A549 (cell line): ENCODE measurements around the gene CIITA. TPM values are rescaled to one million over a fixed set of nuclear protein-coding genes. Genes with fewer than 3 reads are reported as not detected.

Source experiments
- ATAC-seq, 2 experiments: fragments of 200-7000 bp in 1 of 2; fragments of >200 bp in 1 of 2; cut with Nextera tagmentation in 1 of 2; cut with Tn5 transposase in 1 of 2; 3 replicates each; pipeline versions ENCODE4 v1.8.0 to v1.9.1; 2018 to 2020; ENCODE audit warnings: mild to moderate bottlenecking in 1 of 2, moderate library complexity in 1 of 2
- CTCF ChIA-PET: fragments of 300-600 bp; sonication (Branson Sonifier 250); formaldehyde crosslinking; extraction: SDS; loops from one replicate; lab custom pipeline; 2021; ENCODE audit warnings: antibody characterized with exemption, inconsistent platforms; lab: Yijun Ruan, JAX
- POLR2A ChIA-PET: fragments of 350-600 bp; formaldehyde crosslinking; extraction: SDS; loops from one replicate; lab custom pipeline; 2021; ENCODE audit warnings: antibody characterized with exemption, inconsistent platforms; lab: Yijun Ruan, JAX
- DNase-seq, 2 experiments: peaks; one replicate each; pipeline versions ENCODE4 v3.0.0 to v3.0.0-alpha.2; 2011 to 2016; ENCODE audit warnings: low read depth in 1 of 2, low spot score in 1 of 2
- FAIRE-seq: peaks from 2 replicates; lab custom pipeline; 2011; peaks lifted over from hg19 to GRCh38; lab: Jason Lieb, UNC
- H3K27ac ChIP-seq, 2 experiments: fragments of >200 bp; sonication (Bioruptor Twin); formaldehyde crosslinking; 3 replicates each; pipeline ENCODE4 v1.5.1; 2016 to 2017
- H3K4me1 ChIP-seq: fragments of >200 bp; sonication (Bioruptor Twin); formaldehyde crosslinking; 3 replicates; pipeline ENCODE4 v1.6.1; 2016
- H3K4me2 ChIP-seq: fragments of >200 bp; sonication (Bioruptor Twin); formaldehyde crosslinking; 3 replicates; pipeline ENCODE4 v1.6.1; 2016
- H3K4me3 ChIP-seq: fragments of >200 bp; sonication (Bioruptor Twin); formaldehyde crosslinking; 3 replicates; pipeline ENCODE4 v1.5.1; 2016
- H3K9me3 ChIP-seq: fragments of >200 bp; sonication (Bioruptor Twin); formaldehyde crosslinking; 3 replicates; pipeline ENCODE4 v1.6.1; 2016
- CBX2 ChIP-seq: fragments of 200-600 bp; sonication (generic); IDR thresholded peaks from 2 replicates; pipeline ENCODE4 v1.6.1; 2016; ENCODE audit warnings: low read depth, mild to moderate bottlenecking, borderline replicate concordance
- CBX8 ChIP-seq: fragments of 200-600 bp; sonication (generic); IDR thresholded peaks from 2 replicates; pipeline ENCODE4 v1.6.1; 2016
- CEBPB ChIP-seq, 2 experiments: fragments of >200 bp in 1 of 2; sonication (Bioruptor Twin) in 1 of 2; formaldehyde crosslinking in 1 of 2; IDR thresholded peaks; 2 replicates each; pipeline ENCODE4 v1.6.1; 2012 to 2016
- CHD4 ChIP-seq: fragments of 200-600 bp; sonication (generic); IDR thresholded peaks from 2 replicates; pipeline ENCODE4 v1.6.1; 2016; ENCODE audit warnings: antibody characterized with exemption, mild to moderate bottlenecking, borderline replicate concordance
- EP300 ChIP-seq, 2 experiments: fragments of >200 bp; sonication (Bioruptor Twin); formaldehyde crosslinking; IDR thresholded peaks; 2 replicates in 1 of 2; 3 replicates in 1 of 2; pipeline ENCODE4 v1.6.1; 2016 to 2017
- FOXS1 ChIP-seq: fragments of 250-450 bp; sonication (Bioruptor Pico); IDR thresholded peaks from 2 replicates; pipeline ENCODE4 v1.5.0; 2020; ENCODE audit warnings: mild to moderate bottlenecking, moderate library complexity
- GATA3 ChIP-seq: IDR thresholded peaks from 2 replicates; pipeline ENCODE4 v1.6.1; 2012; ENCODE audit warnings: borderline replicate concordance
- HDAC2 ChIP-seq: fragments of 200-600 bp; sonication (generic); IDR thresholded peaks from 2 replicates; pipeline ENCODE4 v1.6.1; 2016
- HEYL ChIP-seq: fragments of 250-450 bp; sonication (Bioruptor Pico); IDR thresholded peaks from 2 replicates; pipeline ENCODE4 v1.8.0; 2021; ENCODE audit warnings: mild to moderate bottlenecking, moderate library complexity
- HMGXB4 ChIP-seq: fragments of 250-450 bp; sonication (Bioruptor Pico); IDR thresholded peaks from 2 replicates; pipeline ENCODE4 v1.5.0; 2021; ENCODE audit warnings: mild to moderate bottlenecking, moderate library complexity, borderline replicate concordance
- HOXB13 ChIP-seq: fragments of 250-450 bp; sonication (Bioruptor Pico); IDR thresholded peaks from 2 replicates; pipeline ENCODE4 v1.5.0; 2020; ENCODE audit warnings: low read depth, mild to moderate bottlenecking, moderate library complexity
- HOXB5 ChIP-seq: fragments of 250-450 bp; sonication (Bioruptor Pico); IDR thresholded peaks from 2 replicates; pipeline ENCODE4 v1.5.0; 2020; ENCODE audit warnings: mild to moderate bottlenecking, moderate library complexity
- MAZ ChIP-seq: fragments of 150-350 bp; IDR thresholded peaks from 2 replicates; pipeline ENCODE4 v1.6.1; 2014; ENCODE audit warnings: antibody characterized with exemption, low read depth, low read length, borderline replicate concordance
- NPAS2 ChIP-seq: fragments of 250-450 bp; sonication (Bioruptor Pico); IDR thresholded peaks from 2 replicates; pipeline ENCODE4 v1.8.0; 2022; ENCODE audit warnings: mild to moderate bottlenecking, moderate library complexity, borderline replicate concordance
- PHF8 ChIP-seq: fragments of 200-600 bp; sonication (generic); IDR thresholded peaks from 2 replicates; pipeline ENCODE4 v1.6.1; 2016; ENCODE audit warnings: low read depth, mild to moderate bottlenecking, antibody characterized with exemption, moderate library complexity, borderline replicate concordance
- POLR2A ChIP-seq: IDR thresholded peaks from 2 replicates; pipeline ENCODE4 v1.6.1; 2012; ENCODE audit warnings: mild to moderate bottlenecking, low read length
- REST ChIP-seq: fragments of 200-600 bp; sonication (generic); IDR thresholded peaks from 2 replicates; pipeline ENCODE4 v1.6.1; 2016; ENCODE audit warnings: antibody characterized with exemption, mild to moderate bottlenecking, moderate library complexity
- RFX5 ChIP-seq: fragments of 450-650 bp; IDR thresholded peaks from 2 replicates; pipeline ENCODE4 v1.7.1; 2014; ENCODE audit warnings: antibody characterized with exemption, mild to moderate bottlenecking, moderate library complexity
- SREBF2 ChIP-seq: fragments of 450-650 bp; IDR thresholded peaks from 2 replicates; pipeline ENCODE4 v1.6.1; 2014; ENCODE audit warnings: mild to moderate bottlenecking, moderate library complexity
- TFCP2L1 ChIP-seq: fragments of 250-450 bp; sonication (Bioruptor Pico); IDR thresholded peaks from 2 replicates; pipeline ENCODE4 v1.5.0; 2021; ENCODE audit warnings: mild to moderate bottlenecking
- TP53 ChIP-seq: fragments of 250-450 bp; sonication (Bioruptor Pico); IDR thresholded peaks from 2 replicates; pipeline ENCODE4 v1.5.0; 2021; ENCODE audit warnings: mild to moderate bottlenecking, moderate library complexity
- ZFP36 ChIP-seq: fragments of 450-650 bp; IDR thresholded peaks from 2 replicates; pipeline ENCODE4 v1.6.1; 2014; ENCODE audit warnings: borderline replicate concordance; ENCODE audit not compliant: partially characterized antibody
- WGBS: methylation state at CpG from one replicate; pipeline ENCODE4 v1.1.6; 2017; ENCODE audit errors: missing lambda C conversion rate; 5-methylcytosine and 5-hydroxymethylcytosine counted together
- polyA plus RNA-seq, 4 experiments: library from polyadenylated mRNA; depleted of rRNA in 3 of 4; stranded (reverse); fragments of >200 nt; fragmentation: RNase III in 1 of 4; extraction: RNeasy Plus Mini Kit Qiagen cat#74134 plus additional on column Dnase treatment in 1 of 4; gene quantifications; 2 replicates in 3 of 4; 3 replicates in 1 of 4; pipeline ENCODE4 v1.2.3, GENCODE V29; 2011 to 2017
- TF ChIP-seq, protein P1 (sequence below): fragments of 450-650 bp; IDR thresholded peaks from 2 replicates; pipeline ENCODE4 v1.6.1; 2014; ENCODE audit warnings: antibody characterized with exemption
- TF ChIP-seq, protein P2 (sequence below): IDR thresholded peaks from 2 replicates; pipeline ENCODE4 v1.6.1; 2012
- TF ChIP-seq, protein P3 (sequence below): fragments of 150-350 bp; IDR thresholded peaks from 2 replicates; pipeline ENCODE4 v1.6.1; 2014; ENCODE audit warnings: low read depth, mild to moderate bottlenecking, low read length

CIITA gene
- polyA plus RNA-seq, 2 of the 4 experiments (the other 2 are of a cell fraction), result 0.06 TPM; not detected in 1

DNA sequence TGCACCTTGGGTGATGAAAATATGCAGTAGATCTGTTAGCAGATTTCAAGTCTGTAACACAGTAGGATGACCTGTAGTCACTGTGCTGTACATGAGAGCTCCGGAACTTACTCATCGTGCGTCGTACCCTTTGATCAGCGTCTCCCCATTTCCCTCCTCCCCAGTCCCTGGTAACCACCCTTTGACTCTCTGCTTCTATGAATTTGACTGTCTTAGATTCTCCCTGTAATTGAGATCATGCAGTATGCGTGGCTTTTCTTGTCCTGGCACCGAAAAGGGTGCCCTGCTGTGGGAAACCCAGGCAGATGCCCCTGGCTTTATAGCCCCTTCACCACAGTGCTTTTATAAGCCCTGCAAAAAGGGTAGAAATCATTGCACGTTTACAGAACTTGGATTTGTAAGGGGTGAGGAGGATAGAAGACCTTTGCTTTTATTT, 87.9 kb downstream of the CIITA start:
- Histone ChIP-seq H3K4me2 (no peak overlapping the region), H3K9me3 (no peaks in the 10 kb centered on the region), H3K27ac (no peak overlapping the region), H3K4me1 (0 out of 3 replicates have a peak, but pooled peaks cover 3% of the 10 kb centered on the region), H3K4me3 (no peak overlapping the region)
- FAIRE-seq (no peak), DNase-seq (no peak), ATAC-seq (no peak)
- POLR2A ChIA-PET, result interaction anchor here (2.4 kb wide), 1 partner anchor 291 kb away, joined by 9 read pairs; the partner anchor contains the start of gene SOCS1
- TF ChIP-seq, protein P1, sequence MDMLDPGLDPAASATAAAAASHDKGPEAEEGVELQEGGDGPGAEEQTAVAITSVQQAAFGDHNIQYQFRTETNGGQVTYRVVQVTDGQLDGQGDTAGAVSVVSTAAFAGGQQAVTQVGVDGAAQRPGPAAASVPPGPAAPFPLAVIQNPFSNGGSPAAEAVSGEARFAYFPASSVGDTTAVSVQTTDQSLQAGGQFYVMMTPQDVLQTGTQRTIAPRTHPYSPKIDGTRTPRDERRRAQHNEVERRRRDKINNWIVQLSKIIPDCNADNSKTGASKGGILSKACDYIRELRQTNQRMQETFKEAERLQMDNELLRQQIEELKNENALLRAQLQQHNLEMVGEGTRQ, result no peak
- no peak for TF ChIP-seq FOXS1
- no peak for TF ChIP-seq CEBPB (IDR thresholded peaks at IDR 0.05)
- no peak for TF ChIP-seq POLR2A
- no peak for TF ChIP-seq CHD4
- TF ChIP-seq CBX2, result no peak
- TF ChIP-seq REST, result no peak
- TF ChIP-seq HOXB13 (CRISPR knock-in tag), result no peak
- TF ChIP-seq NPAS2 (CRISPR knock-in tag), result no peak
- TF ChIP-seq RFX5, result no peak
- no peak for TF ChIP-seq GATA3
- no peak for TF ChIP-seq HDAC2
- TF ChIP-seq CBX8, result no peak
- no peak for TF ChIP-seq SREBF2
- TF ChIP-seq, protein P2, sequence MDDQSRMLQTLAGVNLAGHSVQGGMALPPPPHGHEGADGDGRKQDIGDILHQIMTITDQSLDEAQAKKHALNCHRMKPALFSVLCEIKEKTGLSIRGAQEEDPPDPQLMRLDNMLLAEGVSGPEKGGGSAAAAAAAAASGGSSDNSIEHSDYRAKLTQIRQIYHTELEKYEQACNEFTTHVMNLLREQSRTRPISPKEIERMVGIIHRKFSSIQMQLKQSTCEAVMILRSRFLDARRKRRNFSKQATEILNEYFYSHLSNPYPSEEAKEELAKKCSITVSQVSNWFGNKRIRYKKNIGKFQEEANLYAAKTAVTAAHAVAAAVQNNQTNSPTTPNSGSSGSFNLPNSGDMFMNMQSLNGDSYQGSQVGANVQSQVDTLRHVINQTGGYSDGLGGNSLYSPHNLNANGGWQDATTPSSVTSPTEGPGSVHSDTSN, result no peak
- no peak for TF ChIP-seq HOXB5
- WGBS, result 83% methylated on average over 8 of the region's 8 CpGs
- CTCF ChIA-PET, result interaction anchor here (0.7 to 19.6 kb wide), 35 partner anchors 8 to 1104 kb away, joined by 3 to 364 read pairs (median 6); partner anchors contain the start of genes CLEC16A, PRM3 and SOCS1

DNA sequence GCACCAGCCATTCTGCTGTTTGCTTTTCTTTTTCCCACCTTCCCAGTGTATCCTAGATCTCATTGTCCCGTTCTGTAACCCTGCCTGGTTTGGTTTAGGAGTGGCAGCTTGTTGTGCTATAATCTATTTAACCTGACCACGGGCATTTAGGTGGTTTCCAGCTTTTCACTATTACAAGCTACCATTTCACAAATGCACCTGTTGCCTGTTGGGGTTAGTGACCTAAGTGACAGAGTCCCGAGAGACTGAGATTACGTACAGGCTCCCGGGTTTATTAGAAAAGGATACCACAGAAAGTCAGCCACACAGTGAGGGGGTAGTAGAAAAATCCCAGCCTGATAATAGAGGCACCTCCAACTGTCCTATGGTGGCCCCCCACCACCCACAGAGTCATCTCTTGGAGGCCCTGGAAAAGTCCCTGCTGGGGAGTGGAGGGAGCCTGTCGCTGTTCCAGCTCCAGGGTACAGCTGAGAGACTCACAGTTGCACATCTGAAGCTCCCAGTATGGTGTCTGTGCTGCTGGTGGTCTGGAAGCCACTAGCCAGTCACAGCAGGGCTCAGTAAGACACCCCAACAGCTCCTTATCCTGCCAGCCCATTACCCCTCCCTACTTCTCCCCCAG, 88.5 kb downstream of the CIITA start:
- Histone ChIP-seq H3K9me3 (no peaks in the 10 kb centered on the region), H3K4me1 (0 out of 3 replicates have a peak, but pooled peaks cover 3% of the 10 kb centered on the region), H3K4me2 (no peak overlapping the region), H3K27ac (no peak overlapping the region), H3K4me3 (no peak overlapping the region)
- FAIRE-seq, result no peak
- ChIA-PET CTCF (interaction anchor here (1.2 to 19.6 kb wide), 14 partner anchors 9 to 1103 kb away, joined by 3 to 364 read pairs (median 8); partner anchors contain the start of genes CLEC16A and SOCS1), POLR2A (interaction anchor here (2.4 kb wide), 1 partner anchor 291 kb away, joined by 9 read pairs; the partner anchor contains the start of gene SOCS1)
- no peak for DNase-seq
- WGBS, result 80% methylated on average over 6 of the region's 6 CpGs
- no peak for ATAC-seq
- TF ChIP-seq HEYL (CRISPR knock-in tag) (no peak), TP53 (CRISPR knock-in tag) (no peak), TFCP2L1 (CRISPR knock-in tag) (no peak), ZFP36 (no peak), PHF8 (no peak), EP300 (IDR thresholded peaks at IDR 0.05) (no peak), HMGXB4 (CRISPR knock-in tag) (no peak), MAZ (no peak)
- TF ChIP-seq, protein P3, sequence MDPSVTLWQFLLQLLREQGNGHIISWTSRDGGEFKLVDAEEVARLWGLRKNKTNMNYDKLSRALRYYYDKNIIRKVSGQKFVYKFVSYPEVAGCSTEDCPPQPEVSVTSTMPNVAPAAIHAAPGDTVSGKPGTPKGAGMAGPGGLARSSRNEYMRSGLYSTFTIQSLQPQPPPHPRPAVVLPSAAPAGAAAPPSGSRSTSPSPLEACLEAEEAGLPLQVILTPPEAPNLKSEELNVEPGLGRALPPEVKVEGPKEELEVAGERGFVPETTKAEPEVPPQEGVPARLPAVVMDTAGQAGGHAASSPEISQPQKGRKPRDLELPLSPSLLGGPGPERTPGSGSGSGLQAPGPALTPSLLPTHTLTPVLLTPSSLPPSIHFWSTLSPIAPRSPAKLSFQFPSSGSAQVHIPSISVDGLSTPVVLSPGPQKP, result no peak
- TF ChIP-seq, protein P2, result no peak
